Neural progenitor cell (in vitro differentiated cells): ENCODE data around the gene SPINK1.

Experiments
- CTCF ChIP-seq: fragments of 200-600 bp; sonication (generic); IDR thresholded peaks from 2 replicates; pipeline ENCODE4 v1.5.1; 2017; ENCODE audit warnings: antibody characterized with exemption, mild to moderate bottlenecking
- EZH2 ChIP-seq: fragments of 200-600 bp; sonication (generic); IDR thresholded peaks from 2 replicates; pipeline ENCODE4 v1.6.1; 2017; ENCODE audit warnings: antibody characterized with exemption, mild to moderate bottlenecking, moderate library complexity

- TF ChIP-seq EZH2 (no peak), CTCF (no peak)
Observed at GRCh38 chr5:147780924-147781573, 50.4 kb downstream of the SPINK1 start.
